H9 (cell line): ENCODE data around the gene TMEM61. TPM values are rescaled to one million over a fixed set of nuclear protein-coding genes. Genes with fewer than 3 reads are reported as not detected.

Experiments
- DNase-seq: peaks from one replicate; pipeline ENCODE4 v3.0.0-alpha.2; 2017
- H2AFZ ChIP-seq: one replicate; pipeline ENCODE4 v1.6.1; 2013; ENCODE audit warnings: mild to moderate bottlenecking, low read length, control low read depth, moderate library complexity
- H2AK5ac ChIP-seq: 2 replicates; pipeline ENCODE4 v1.6.1; 2013; ENCODE audit warnings: low read length, control low read depth, mixed read lengths; ENCODE audit not compliant: insufficient read length
- H2BK120ac ChIP-seq: one replicate; pipeline ENCODE4 v1.6.1; 2013; ENCODE audit warnings: low read depth, mild to moderate bottlenecking, low read length, control low read depth, inconsistent platforms; ENCODE audit not compliant: poor library complexity, severe bottlenecking
- H2BK12ac ChIP-seq: 2 replicates; pipeline ENCODE4 v1.6.1; 2013; ENCODE audit warnings: low read length, control low read depth, mixed read lengths, low read depth; ENCODE audit not compliant: insufficient read length
- H2BK15ac ChIP-seq: 2 replicates; pipeline ENCODE4 v1.6.1; 2013; ENCODE audit warnings: low read depth, low read length, control low read depth
- H2BK20ac ChIP-seq: one replicate; pipeline ENCODE4 v1.6.1; 2013; ENCODE audit warnings: low read depth, mild to moderate bottlenecking, low read length, control low read depth, inconsistent platforms; ENCODE audit not compliant: poor library complexity, severe bottlenecking
- H2BK5ac ChIP-seq: 2 replicates; pipeline ENCODE4 v1.6.1; 2013; ENCODE audit warnings: low read length, control low read depth, mixed read lengths; ENCODE audit not compliant: insufficient read length
- H3K14ac ChIP-seq: 2 replicates; pipeline ENCODE4 v1.6.1; 2013; ENCODE audit warnings: low read length, control low read depth; ENCODE audit not compliant: insufficient read depth
- H3K18ac ChIP-seq: 2 replicates; pipeline ENCODE4 v1.6.1; 2013; ENCODE audit warnings: low read depth, mild to moderate bottlenecking, mixed read lengths, low read length, control low read depth; ENCODE audit not compliant: insufficient read length
- H3K23ac ChIP-seq: 2 replicates; pipeline ENCODE4 v1.6.1; 2013; ENCODE audit warnings: low read length, control low read depth, mixed read lengths, low read depth; ENCODE audit not compliant: insufficient read length
- H3K23me2 ChIP-seq: 2 replicates; pipeline ENCODE4 v1.6.1; 2013; ENCODE audit warnings: low read depth, mild to moderate bottlenecking, mixed read lengths, low read length, control low read depth; ENCODE audit not compliant: insufficient read length, poor library complexity, severe bottlenecking
- H3K27ac ChIP-seq: 2 replicates; pipeline ENCODE4 v1.5.1; 2013; ENCODE audit warnings: low read length, control low read depth, mixed read lengths, low read depth; ENCODE audit not compliant: insufficient read length
- H3K27me3 ChIP-seq: 2 replicates; pipeline ENCODE4 v1.6.1; 2013; ENCODE audit warnings: low read length, control low read depth, inconsistent platforms; ENCODE audit not compliant: insufficient read depth
- H3K4ac ChIP-seq: 2 replicates; pipeline ENCODE4 v1.6.1; 2013; ENCODE audit warnings: low read depth, mild to moderate bottlenecking, control low read depth, inconsistent platforms, low read length, moderate library complexity
- H3K4me1 ChIP-seq: 2 replicates; pipeline ENCODE4 v1.6.1; 2013; ENCODE audit warnings: low read length, control low read depth, inconsistent platforms; ENCODE audit not compliant: insufficient read depth
- H3K4me2 ChIP-seq: 2 replicates; pipeline ENCODE4 v1.6.1; 2013; ENCODE audit warnings: low read length, control low read depth, mixed read lengths; ENCODE audit not compliant: insufficient read length, insufficient read depth
- H3K56ac ChIP-seq: 2 replicates; pipeline ENCODE4 v1.6.1; 2013; ENCODE audit warnings: low read depth, mild to moderate bottlenecking, mixed read lengths, low read length, control low read depth; ENCODE audit not compliant: insufficient read length
- H3K79me1 ChIP-seq: 2 replicates; pipeline ENCODE4 v1.6.1; 2013; ENCODE audit warnings: low read depth, mild to moderate bottlenecking, moderate library complexity, low read length, control low read depth, inconsistent platforms; ENCODE audit not compliant: insufficient read depth, poor library complexity, severe bottlenecking
- H3K79me2 ChIP-seq: 2 replicates; pipeline ENCODE4 v1.6.1; 2013; ENCODE audit warnings: low read length, control low read depth, inconsistent platforms; ENCODE audit not compliant: insufficient read depth
- H3K9ac ChIP-seq: 2 replicates; pipeline ENCODE4 v1.6.1; 2013; ENCODE audit warnings: low read length, control low read depth, mixed read lengths; ENCODE audit not compliant: insufficient read length; ENCODE audit errors: extremely low read depth
- H3K9me3 ChIP-seq: one replicate; pipeline ENCODE4 v1.6.1; 2013; ENCODE audit warnings: low read depth, low read length, inconsistent platforms; ENCODE audit not compliant: control insufficient read depth
- H3T11ph ChIP-seq: one replicate; pipeline ENCODE4 v1.6.1; 2013; ENCODE audit warnings: mild to moderate bottlenecking, low read length, control low read depth, inconsistent platforms
- H4K20me1 ChIP-seq: one replicate; pipeline ENCODE4 v1.6.1; 2013; ENCODE audit not compliant: control insufficient read depth, insufficient read length, insufficient read depth
- H4K5ac ChIP-seq: 2 replicates; pipeline ENCODE4 v1.6.1; 2013; ENCODE audit warnings: low read depth, mild to moderate bottlenecking, mixed read lengths, low read length, control low read depth; ENCODE audit not compliant: insufficient read length
- H4K8ac ChIP-seq: replicated peaks from 2 replicates; pipeline ENCODE4 v1.6.1; 2013; ENCODE audit warnings: low read length, control low read depth, mixed read lengths, low read depth; ENCODE audit not compliant: insufficient read length
- H4K91ac ChIP-seq: 2 replicates; pipeline ENCODE4 v1.6.1; 2013; ENCODE audit warnings: low read depth, mild to moderate bottlenecking, moderate library complexity, mixed read lengths, low read length, control low read depth; ENCODE audit not compliant: insufficient read length
- H3K27ac Mint-ChIP-seq, 3 experiments: 2 replicates in 2 of 3; 3 replicates in 1 of 3; pipeline ENCODE4 v1.8.0; 2020 to 2021; ENCODE audit warnings: mixed read lengths in 3 of 3, mild to moderate bottlenecking in 1 of 3, moderate library complexity in 1 of 3
- H3K27me3 Mint-ChIP-seq: 2 replicates; pipeline ENCODE4 v1.8.0; 2021; ENCODE audit warnings: low read depth, mild to moderate bottlenecking, moderate library complexity, mixed read lengths
- H3K36me3 Mint-ChIP-seq, 3 experiments: 2 replicates in 2 of 3; 3 replicates in 1 of 3; pipeline ENCODE4 v1.8.0; 2020 to 2021; ENCODE audit warnings: low read depth in 3 of 3, mixed read lengths in 3 of 3; ENCODE audit not compliant: insufficient read depth in 1 of 3
- H3K4me1 Mint-ChIP-seq, 2 experiments: 2 replicates each; pipeline ENCODE4 v1.8.0; 2020; ENCODE audit warnings: mixed read lengths in 2 of 2
- H3K4me3 Mint-ChIP-seq, 2 experiments: 2 replicates in 1 of 2; 3 replicates in 1 of 2; pipeline ENCODE4 v1.8.0; 2020 to 2021; ENCODE audit warnings: mild to moderate bottlenecking in 2 of 2, mixed read lengths in 2 of 2, moderate library complexity in 1 of 2
- H3K9me3 Mint-ChIP-seq, 2 experiments: 2 replicates in 1 of 2; 3 replicates in 1 of 2; pipeline ENCODE4 v1.8.0; 2020; ENCODE audit warnings: mild to moderate bottlenecking in 2 of 2, mixed read lengths in 2 of 2, moderate library complexity in 1 of 2
- CTCF ChIP-seq: fragments of 200-600 bp; sonication (generic); conservative IDR thresholded peaks from 3 replicates; pipeline ENCODE4 v1.8.0; 2021; ENCODE audit warnings: antibody characterized with exemption, mild to moderate bottlenecking
- WGBS: extraction: QIAGEN DNeasy Blood & Tissue Kit; methylation state at CpG from one replicate; pipeline ENCODE4 v1.1.7; 2013; ENCODE audit warnings: missing lambda C conversion rate, low lambda C conversion rate, mixed read lengths; ENCODE audit not compliant: insufficient read length; ENCODE audit errors: extremely low coverage; 5-methylcytosine and 5-hydroxymethylcytosine counted together
- total RNA-seq: library from RNA; stranded (reverse); gene quantifications from 2 replicates; pipeline ENCODE4 v1.2.1, GENCODE V29; 2021

The TMEM61 gene
- total RNA-seq, 1 experiment from 2014 or later: 0.61 TPM

DNA sequence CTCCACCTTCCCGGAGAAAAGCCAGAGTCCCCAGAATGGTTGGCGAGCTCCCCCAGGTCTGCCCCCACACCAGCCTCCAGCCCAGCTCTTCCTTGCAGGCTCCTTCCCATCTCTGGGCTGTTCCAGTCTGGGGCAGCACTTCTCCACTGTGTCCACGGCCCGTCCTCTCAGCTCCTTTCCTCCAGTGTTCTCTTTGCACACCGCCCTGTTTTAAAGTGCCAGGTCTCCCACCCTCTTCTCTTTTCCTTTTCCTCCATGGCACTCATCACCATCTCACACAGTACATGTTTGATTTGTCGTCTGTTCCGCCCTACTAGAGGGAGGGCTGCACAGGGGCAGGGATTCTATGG lies 52.8 kb downstream of the TMEM61 start:
- Mint-ChIP-seq H3K4me3 (no peak overlapping the region), H3K4me1 (peaks cover 12 to 24% of the 10 kb centered on the region in 2 experiments), H3K9me3 (peaks cover 0 to 9% of the 10 kb centered on the region in 2 experiments; a peak in 4 of 5 replicates), H3K27ac (no peak overlapping the region), H3K27me3 (peaks cover 14% of the 10 kb centered on the region), H3K36me3 (peaks cover 7 to 12% (median 9%) of the 10 kb centered on the region in 3 experiments; a peak in 5 of 7 replicates)
- Histone ChIP-seq H3K9me3 (no peaks in the 10 kb centered on the region), H2AFZ (no peak overlapping the region), H4K91ac (no peak overlapping the region), H2BK5ac (no peak overlapping the region), H2AK5ac (no peak overlapping the region), H4K20me1 (no peaks in the 10 kb centered on the region), H4K5ac (no peak overlapping the region), H2BK20ac (no peak overlapping the region), H3K56ac (no peak overlapping the region), H3K14ac (no peak overlapping the region), H2BK15ac (no peak overlapping the region), H3K9ac (no peak overlapping the region), H3K4me1 (no peaks in the 10 kb centered on the region), H3K4ac (no peak overlapping the region), H4K8ac (no peak overlapping the region), H2BK12ac (no peak overlapping the region), H3K18ac (no peak overlapping the region), H2BK120ac (no peak overlapping the region), H3T11ph (no peak overlapping the region), H3K79me2 (no peaks in the 10 kb centered on the region), H3K79me1 (no peaks in the 10 kb centered on the region), H3K27me3 (peaks cover under 1% of the 10 kb centered on the region; the same call in 1 of the 2 replicates), H3K27ac (no peak overlapping the region), H3K4me2 (no peak overlapping the region), H3K23me2 (no peaks in the 10 kb centered on the region), H3K23ac (no peak overlapping the region)
- no peak for TF ChIP-seq CTCF
- no peak for DNase-seq
- WGBS: no CpG with 5 or more reads among the region's 7 CpGs
